Transverse colon (tissue), 4 donors: ENCODE measurements around the gene PROSER3.

Source experiments
- CTCF ChIP-seq, 5 experiments: fragments of 200-600 bp in 3 of 5; fragments of 450-650 bp in 2 of 5; sonication (generic) in 3 of 5; IDR thresholded peaks; 1 replicate in 2 of 5; 2 replicates in 3 of 5; pipeline ENCODE4 v1.5.1; 2016 to 2017; ENCODE audit warnings: antibody characterized with exemption in 5 of 5, inconsistent platforms in 3 of 5, mild to moderate bottlenecking in 2 of 5, moderate library complexity in 1 of 5
- POLR2AphosphoS5 ChIP-seq, 3 donors: sonication (generic); formaldehyde crosslinking; IDR thresholded peaks; one replicate each; pipeline ENCODE4 v1.6.1; 2016; ENCODE audit warnings: antibody characterized with exemption in 3 of 3

GRCh38 chr19:35724560-35724959 is 33.4 kb upstream of the PROSER3 start:
- TF ChIP-seq CTCF (IDR thresholded peaks at IDR 0.05): no peak
- TF ChIP-seq POLR2AphosphoS5 (IDR thresholded peaks at IDR 0.05): no peak
